OCI-LY7 (cell line): ENCODE results near the gene SULT1A2.

ENCODE experiments used
- EZH2phosphoT487 ChIP-seq: fragments of 200-600 bp; sonication (generic); IDR thresholded peaks from 2 replicates; pipeline ENCODE4 v1.6.1; 2018; ENCODE audit warnings: low read depth, borderline replicate concordance, mild to moderate bottlenecking, mixed run types, antibody characterized with exemption, low read length, moderate library complexity, mixed read lengths
- TF ChIP-seq, protein P1 (sequence below): fragments of 200-600 bp; sonication (generic); conservative IDR thresholded peaks from 2 replicates; pipeline ENCODE4 v1.5.1; 2014; ENCODE audit warnings: mild to moderate bottlenecking, antibody characterized with exemption, low read length, moderate library complexity, mixed read lengths

DNA sequence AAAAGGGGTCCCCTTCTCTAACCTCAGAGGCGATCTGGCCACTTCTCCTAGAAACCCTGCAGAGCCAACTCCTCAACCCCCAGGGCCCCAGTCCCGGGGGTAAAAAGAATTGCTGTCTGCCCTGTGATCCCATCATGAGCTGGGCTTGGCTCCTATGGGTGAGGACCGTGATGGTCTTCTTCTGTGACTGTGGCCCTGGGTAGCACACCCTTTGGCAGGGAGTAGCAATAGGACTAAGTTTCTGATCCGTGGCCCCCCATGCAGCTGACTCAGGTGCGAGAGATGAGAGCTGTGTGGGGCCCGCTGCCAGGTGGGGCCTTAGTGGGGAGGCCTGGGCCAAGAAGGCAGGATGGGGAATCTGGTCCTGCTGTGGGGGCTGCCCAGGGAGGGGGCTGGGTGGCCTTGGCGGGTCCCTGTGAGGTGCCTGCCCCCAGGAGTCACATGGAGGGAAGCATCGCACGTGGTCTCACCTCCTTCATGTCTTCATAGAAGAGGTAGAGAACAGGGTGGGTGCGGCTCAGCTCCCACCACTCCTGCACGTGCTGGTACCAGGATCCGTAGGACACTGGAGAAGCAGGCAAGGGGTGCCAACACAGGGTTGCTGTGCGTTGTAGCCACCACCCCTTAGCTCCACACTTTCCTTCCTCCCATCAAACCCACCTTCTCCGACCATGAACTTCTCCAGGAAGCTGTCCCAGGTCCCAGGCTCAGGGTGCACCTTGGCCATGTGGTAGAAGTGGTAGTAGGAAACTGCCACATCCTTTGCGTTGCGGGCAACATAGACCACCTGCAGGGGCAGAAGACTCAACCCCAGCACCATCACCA lies 9.7 kb upstream of the SULT1A2 start:
- TF ChIP-seq, protein P1, sequence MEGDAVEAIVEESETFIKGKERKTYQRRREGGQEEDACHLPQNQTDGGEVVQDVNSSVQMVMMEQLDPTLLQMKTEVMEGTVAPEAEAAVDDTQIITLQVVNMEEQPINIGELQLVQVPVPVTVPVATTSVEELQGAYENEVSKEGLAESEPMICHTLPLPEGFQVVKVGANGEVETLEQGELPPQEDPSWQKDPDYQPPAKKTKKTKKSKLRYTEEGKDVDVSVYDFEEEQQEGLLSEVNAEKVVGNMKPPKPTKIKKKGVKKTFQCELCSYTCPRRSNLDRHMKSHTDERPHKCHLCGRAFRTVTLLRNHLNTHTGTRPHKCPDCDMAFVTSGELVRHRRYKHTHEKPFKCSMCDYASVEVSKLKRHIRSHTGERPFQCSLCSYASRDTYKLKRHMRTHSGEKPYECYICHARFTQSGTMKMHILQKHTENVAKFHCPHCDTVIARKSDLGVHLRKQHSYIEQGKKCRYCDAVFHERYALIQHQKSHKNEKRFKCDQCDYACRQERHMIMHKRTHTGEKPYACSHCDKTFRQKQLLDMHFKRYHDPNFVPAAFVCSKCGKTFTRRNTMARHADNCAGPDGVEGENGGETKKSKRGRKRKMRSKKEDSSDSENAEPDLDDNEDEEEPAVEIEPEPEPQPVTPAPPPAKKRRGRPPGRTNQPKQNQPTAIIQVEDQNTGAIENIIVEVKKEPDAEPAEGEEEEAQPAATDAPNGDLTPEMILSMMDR = no peak
- no peak for TF ChIP-seq EZH2phosphoT487
